ENCODE results near the gene CORO2B.

CORO2B gene

DNA sequence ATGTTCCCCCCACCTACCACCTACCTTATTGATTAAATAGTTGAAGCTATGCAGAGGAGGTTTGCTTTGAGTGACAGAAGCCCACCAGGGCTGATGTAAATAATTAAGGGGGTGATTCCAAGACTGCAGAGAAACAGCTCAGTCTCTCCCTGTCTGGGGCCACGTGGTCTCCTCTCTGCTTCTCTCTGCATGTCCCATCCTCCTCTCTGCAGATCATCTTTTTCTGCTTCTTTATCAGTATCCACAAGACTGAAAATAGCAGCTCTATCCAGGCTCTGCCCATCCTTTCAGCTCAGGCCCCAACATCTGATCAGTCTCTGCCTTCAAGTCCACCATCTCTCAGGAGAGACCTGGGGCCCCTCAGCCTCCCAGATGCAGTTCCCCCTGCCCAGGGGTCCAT lies 131.1 kb downstream of the CORO2B start:
- DNase-seq, result no peak

- no peak for DNase-seq
These were observed 131.7 kb downstream of the CORO2B start for GRCh38 chr15:68710536-68710935.

DNA sequence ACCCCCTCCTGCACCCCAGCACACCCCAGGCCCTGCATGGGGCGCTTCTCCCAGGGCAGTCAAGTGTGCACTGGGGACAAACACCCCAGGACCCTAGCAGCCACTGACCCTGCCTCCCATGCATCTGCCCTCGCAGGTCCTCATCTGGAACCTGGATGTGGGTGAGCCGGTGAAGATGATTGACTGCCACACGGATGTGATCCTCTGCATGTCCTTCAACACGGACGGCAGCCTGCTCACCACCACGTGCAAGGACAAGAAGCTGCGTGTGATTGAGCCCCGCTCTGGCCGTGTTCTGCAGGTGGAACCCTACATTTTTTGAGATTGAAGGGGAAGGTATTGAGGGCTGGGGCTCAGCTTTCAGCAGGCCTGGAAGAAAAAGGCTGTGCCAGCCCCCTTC lies 132.6 kb downstream of the CORO2B start:
- no peak for DNase-seq

DNA sequence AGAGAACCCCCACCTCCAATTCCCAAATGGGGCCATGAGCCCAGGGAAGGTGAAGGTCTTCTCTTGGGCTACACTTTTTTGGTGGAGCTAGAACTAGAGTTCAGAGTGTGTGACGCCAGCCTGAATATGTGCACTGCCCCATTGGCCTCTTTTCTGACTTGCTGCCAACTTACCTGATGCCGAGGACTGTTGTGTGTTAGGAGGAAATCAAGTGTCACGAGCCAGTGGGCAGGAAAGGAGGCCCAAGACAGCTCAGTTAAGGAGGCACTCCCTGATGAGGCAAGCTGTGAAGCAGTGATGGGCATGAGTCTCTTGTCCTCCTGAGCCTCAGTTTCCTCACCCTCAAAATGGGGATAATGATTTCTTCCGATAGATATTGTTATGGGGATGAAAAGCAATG lies 134.1 kb downstream of the CORO2B start:
- no peak for DNase-seq

- no peak for DNase-seq
These were observed 135.1 kb downstream of the CORO2B start for GRCh38 chr15:68713874-68714273.

- no peak for DNase-seq
These were observed 136.3 kb downstream of the CORO2B start for GRCh38 chr15:68715111-68715510.

- no peak for DNase-seq
These were observed 139.2 kb downstream of the CORO2B start for GRCh38 chr15:68717951-68718350.

GRCh38 chr15:68718468-68718867 lies 139.7 kb downstream of the CORO2B start:
- no peak for DNase-seq

GRCh38 chr15:68719051-68719450 lies 140.3 kb downstream of the CORO2B start:
- no peak for DNase-seq

- DNase-seq, result no peak
These were observed 140.9 kb downstream of the CORO2B start for GRCh38 chr15:68719672-68720071.

DNA sequence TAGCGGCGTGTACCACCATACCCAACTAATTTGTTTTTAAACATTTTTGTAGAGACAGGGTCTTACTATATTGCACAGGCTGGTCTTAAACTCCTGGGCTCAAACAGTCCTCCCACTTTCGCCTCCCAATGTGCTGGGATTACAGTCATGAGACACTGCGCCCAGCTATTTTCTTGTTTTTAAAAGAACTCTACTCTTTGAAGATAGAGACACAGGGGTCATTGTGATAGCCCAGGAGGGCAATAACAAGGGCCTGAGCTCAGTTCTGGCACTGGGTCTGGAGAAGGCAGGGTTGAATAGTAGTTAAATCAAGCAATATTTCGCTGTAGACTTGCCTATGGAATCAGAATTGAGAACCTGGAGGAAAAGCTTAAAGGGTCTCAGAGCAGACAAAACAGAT lies 143.1 kb downstream of the CORO2B start:
- DNase-seq, result no peak

- DNase-seq, result no peak
These were observed 146.9 kb downstream of the CORO2B start for GRCh38 chr15:68725736-68726135.

GRCh38 chr15:68726246-68726645 lies 147.5 kb downstream of the CORO2B start:
- no peak for DNase-seq

GRCh38 chr15:68729789-68730411 lies 151.1 kb downstream of the CORO2B start:
- DNase-seq, result no peak

DNA sequence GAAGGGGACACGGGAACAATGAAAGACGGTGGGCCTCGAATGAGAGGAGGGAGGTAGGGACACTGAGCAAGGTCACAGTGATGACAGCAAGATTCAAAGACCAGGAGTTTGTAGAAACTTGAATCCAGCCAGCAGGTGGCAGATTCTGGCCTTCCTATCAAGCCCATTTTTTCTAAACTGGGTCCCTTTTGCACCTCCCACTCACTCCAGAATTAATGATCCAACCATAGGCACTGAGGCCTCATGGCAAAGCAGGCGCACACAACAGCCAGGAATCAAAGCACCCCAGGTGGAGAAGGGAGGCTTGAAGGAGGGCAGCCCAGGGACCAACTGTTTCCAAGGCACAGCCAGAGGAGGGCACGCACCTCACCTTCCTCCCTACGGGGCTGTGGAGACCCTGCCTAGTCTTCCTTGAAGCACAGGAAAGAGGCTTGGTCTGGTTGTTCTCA lies 151.7 kb downstream of the CORO2B start:
- DNase-seq, result no peak

DNA sequence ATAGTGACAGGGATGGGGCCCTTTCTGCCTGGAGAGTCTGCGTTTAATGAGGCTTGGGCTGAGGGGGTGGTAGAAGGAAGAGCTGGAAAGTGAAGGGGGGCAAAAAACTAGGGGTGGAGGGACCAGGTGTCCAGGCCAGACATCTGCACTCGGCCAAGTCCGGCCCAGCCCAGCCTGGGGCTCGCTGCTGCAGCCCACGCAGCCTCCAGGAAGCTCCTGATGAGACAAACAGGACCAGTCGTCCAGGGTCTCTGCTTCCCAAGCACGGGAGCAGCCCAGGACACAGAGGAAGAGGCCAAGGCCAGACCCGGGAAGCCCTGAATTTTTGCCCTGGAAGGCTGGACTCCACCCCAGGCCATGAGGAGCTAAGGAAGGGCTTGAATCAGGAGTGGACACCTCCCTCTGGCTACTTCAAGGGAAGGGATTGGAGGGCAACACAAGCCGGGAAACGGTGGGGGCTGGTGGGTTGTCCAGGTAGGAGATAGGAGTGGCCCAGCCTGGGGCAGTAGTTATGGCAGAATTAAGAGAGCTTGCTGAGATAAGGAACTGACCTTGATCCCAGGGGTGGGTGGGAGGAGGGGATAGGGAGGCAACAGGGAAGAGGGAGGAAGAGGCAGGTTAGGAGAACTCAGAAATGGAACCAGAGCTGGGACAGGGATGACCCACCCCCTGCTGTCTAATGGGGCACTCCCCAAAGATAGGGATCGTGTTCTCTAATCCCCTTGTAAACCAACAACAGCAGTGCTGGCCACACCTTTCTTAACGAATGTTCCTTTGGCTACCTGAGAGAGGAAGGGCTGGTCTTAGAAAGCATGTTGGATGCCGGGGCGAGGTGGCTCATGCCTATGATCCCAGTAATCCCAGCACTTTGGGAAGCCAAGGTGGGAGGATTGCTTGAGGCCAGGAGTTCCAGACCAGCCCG lies 152.4 kb downstream of the CORO2B start:
- no peak for DNase-seq

GRCh38 chr15:68732451-68732850 lies 153.7 kb downstream of the CORO2B start:
- no peak for DNase-seq

DNA sequence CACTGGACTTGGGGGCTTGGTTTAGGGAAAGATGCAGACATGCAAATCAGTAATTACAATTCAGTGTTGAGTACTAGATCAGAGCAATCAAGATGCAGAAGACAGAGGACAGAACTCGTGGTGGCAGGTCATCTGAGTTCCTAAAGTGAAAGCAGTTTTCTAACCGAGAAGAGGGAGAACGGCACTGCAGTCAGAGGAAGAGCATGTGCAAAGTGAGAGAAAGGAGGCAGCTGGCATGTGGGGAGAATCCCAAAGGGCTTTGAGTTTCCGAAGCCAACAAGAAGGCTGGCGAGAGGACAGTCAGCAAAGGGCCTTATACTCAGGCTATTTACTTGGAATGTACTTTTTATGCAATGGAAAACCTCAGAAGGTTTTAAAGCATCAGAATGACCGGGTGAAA lies 154.9 kb downstream of the CORO2B start:
- no peak for DNase-seq

- DNase-seq, result no peak
These were observed 155.6 kb downstream of the CORO2B start for GRCh38 chr15:68734352-68734751.

- DNase-seq, result no peak
These were observed 156.1 kb downstream of the CORO2B start for GRCh38 chr15:68734881-68735280.

- no peak for DNase-seq
These were observed 156.8 kb downstream of the CORO2B start for GRCh38 chr15:68735610-68736009.

GRCh38 chr15:68739390-68740080 lies 160.7 kb downstream of the CORO2B start:
- no peak for DNase-seq

- DNase-seq, result no peak
These were observed 164.5 kb downstream of the CORO2B start for GRCh38 chr15:68743256-68743655.

DNA sequence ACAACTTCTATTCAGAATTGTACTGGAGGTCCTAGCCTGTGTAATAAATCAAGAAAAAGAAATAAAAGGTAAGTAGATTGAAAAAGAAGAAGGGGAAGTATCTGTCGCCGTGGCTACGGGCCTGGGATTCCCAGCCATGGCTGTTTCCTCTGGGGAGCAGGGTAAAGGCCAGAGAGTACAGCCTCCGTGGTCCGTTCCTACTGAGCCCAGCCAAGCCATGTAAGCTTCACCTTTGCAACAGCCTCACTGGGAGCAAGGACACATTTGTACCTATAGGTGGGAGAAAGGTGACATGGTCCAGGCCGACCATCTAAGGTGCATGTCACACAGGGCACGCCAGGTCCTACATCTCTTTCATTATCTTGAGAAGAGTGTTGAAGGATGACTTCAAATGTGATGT lies 170.6 kb downstream of the CORO2B start:
- DNase-seq, result no peak
